Mammary epithelial cell (primary cell): ENCODE data around the gene SELENOS.

Experiments
- EZH2 ChIP-seq: IDR thresholded peaks from 2 replicates; pipeline ENCODE4 v1.6.1; 2012; ENCODE audit warnings: low read length, inconsistent platforms, borderline replicate concordance
- TF ChIP-seq, protein P1 (sequence below), 2 donors: IDR thresholded peaks in 1 of 2; conservative IDR thresholded peaks in 1 of 2; 2 replicates each; pipeline ENCODE4 v1.5.1; 2011 to 2012; ENCODE audit warnings: inconsistent platforms in 2 of 2, low read length in 2 of 2, mild to moderate bottlenecking in 2 of 2, control low read depth in 1 of 2, low read depth in 1 of 2; ENCODE audit not compliant: insufficient read depth in 1 of 2; ENCODE audit errors: extremely low read depth in 1 of 2

- TF ChIP-seq, protein P1, sequence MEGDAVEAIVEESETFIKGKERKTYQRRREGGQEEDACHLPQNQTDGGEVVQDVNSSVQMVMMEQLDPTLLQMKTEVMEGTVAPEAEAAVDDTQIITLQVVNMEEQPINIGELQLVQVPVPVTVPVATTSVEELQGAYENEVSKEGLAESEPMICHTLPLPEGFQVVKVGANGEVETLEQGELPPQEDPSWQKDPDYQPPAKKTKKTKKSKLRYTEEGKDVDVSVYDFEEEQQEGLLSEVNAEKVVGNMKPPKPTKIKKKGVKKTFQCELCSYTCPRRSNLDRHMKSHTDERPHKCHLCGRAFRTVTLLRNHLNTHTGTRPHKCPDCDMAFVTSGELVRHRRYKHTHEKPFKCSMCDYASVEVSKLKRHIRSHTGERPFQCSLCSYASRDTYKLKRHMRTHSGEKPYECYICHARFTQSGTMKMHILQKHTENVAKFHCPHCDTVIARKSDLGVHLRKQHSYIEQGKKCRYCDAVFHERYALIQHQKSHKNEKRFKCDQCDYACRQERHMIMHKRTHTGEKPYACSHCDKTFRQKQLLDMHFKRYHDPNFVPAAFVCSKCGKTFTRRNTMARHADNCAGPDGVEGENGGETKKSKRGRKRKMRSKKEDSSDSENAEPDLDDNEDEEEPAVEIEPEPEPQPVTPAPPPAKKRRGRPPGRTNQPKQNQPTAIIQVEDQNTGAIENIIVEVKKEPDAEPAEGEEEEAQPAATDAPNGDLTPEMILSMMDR (conservative IDR thresholded peaks at IDR 0.05 in 1 of 2, IDR thresholded peaks at IDR 0.05 in 1 of 2; ENCODE audit: extremely low read depth in 1 of 2, insufficient read depth in 1 of 2, low read depth in 1 of 2, low read length in 2 of 2), result no peak
- no peak for TF ChIP-seq EZH2
Measured at GRCh38 chr15:101296418-101297405, 19.4 kb upstream of the SELENOS start.
